Gastroesophageal sphincter (tissue), 3 donors: ENCODE data around the gene POLR1F.

Experiments used
- CTCF ChIP-seq, 4 experiments: fragments of 200-600 bp in 2 of 4; fragments of 450-650 bp in 2 of 4; sonication (generic) in 1 of 4; IDR thresholded peaks; one replicate each; pipeline ENCODE4 v1.5.1; 2017 to 2019; ENCODE audit warnings: antibody characterized with exemption in 4 of 4, mild to moderate bottlenecking in 2 of 4, moderate library complexity in 2 of 4
- EP300 ChIP-seq: sonication (generic); formaldehyde crosslinking; IDR thresholded peaks from one replicate; pipeline ENCODE4 v1.6.1; 2017; ENCODE audit warnings: antibody characterized with exemption, mild to moderate bottlenecking

- TF ChIP-seq EP300: no peak
- TF ChIP-seq CTCF (IDR thresholded peaks at IDR 0.05): no peak
These were observed 1.6 kb downstream of the POLR1F start for GRCh38 chr7:19707240-19707639.
